Measurements from ENCODE around the gene CHMP2B.
A peak's percentile ranks its signal among the peaks of the same experiment; 100 is the strongest.
"Not testable (repeated sequence)": the region's sequence is repeated elsewhere in the genome, so short reads cannot be mapped to it uniquely, and the experiment has no call there.

Gene CHMP2B

DNA sequence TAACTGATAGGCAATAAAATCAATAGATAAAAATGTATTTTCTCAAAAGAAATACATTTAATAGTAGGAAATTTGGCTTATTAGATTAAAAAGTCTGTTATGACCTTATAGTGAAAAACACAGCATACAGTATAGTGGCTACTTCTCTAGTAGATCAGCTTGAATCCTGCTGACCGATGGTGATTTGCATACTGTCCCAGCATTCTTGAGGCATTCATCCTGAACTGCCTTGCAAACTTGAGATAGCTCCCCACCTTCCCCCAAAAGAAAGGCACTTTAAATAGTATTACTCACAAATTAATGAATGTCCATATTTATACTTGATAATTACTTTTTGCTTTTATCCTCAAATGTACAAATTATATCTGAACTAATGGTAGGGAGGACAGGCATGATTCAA lies 6.7 kb downstream of the CHMP2B start:
- DNase-seq: no peak

GRCh38 chr3:87236093-87236492 lies 9.0 kb downstream of the CHMP2B start:
- DNase-seq: no peak

GRCh38 chr3:87246662-87247429 lies 19.7 kb downstream of the CHMP2B start:
- DNase-seq: no peak

DNA sequence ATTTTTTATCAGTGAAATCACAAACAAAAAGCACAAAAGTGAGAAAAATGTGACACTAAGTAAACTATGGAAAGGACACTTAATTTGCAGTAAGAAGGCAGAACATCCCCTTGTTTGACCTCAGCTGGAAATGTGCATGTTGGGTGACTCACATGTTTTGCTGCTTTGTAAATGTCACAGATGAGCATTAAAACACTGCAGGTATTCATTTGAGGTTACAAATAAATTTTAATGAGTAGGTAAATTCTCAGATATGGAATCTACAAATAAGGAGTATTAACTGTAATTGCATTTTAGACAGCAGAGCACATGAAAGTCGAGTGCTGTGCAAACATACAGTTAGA lies 20.3 kb downstream of the CHMP2B start:
- DNase-seq: no peak

DNA sequence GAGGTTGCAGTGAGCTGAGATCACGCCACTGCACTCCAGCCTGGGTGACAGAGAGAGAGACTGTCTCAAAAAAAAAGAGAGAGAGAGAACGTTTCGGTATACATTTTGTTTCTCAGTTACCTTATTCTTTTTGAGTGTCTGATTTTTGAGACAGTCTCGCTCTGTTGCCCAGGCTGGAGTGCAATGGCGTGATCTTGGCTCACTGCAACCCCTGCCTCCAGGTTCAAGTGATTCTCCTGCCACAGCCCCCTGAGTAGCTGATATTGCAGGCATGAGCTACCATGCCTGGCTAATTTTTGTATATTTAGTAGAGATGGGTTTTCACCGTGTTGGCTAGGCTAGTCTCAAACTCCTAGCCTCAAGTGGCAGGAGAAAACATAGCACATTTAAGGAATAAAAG lies 21.1 kb downstream of the CHMP2B start:
- DNase-seq: not testable (repeated sequence)

DNA sequence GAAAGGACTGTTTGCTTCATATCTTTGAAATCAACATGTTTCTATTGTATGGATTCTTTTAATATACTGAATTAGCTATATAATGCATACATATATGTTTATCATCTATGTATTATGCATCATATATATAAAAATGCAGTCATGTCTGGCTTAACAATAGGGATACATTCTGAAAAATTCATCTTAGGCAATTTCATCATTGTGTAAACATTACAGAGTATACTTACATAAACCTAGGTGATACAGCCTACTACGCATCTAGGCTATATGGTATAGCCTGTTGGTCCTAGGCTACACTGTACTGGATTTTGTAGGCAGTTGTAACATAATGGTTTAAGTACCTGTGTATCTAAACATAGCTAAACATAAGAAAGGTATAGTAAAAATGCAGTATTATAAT lies 21.7 kb downstream of the CHMP2B start:
- DNase-seq: no peak

- no peak for DNase-seq
Measured at GRCh38 chr3:87250009-87250408, 22.9 kb downstream of the CHMP2B start.

GRCh38 chr3:87260270-87260669 lies 33.2 kb downstream of the CHMP2B start:
- DNase-seq: peak; percentile 3

GRCh38 chr3:87261925-87262324 lies 34.8 kb downstream of the CHMP2B start:
- DNase-seq: no peak

DNA sequence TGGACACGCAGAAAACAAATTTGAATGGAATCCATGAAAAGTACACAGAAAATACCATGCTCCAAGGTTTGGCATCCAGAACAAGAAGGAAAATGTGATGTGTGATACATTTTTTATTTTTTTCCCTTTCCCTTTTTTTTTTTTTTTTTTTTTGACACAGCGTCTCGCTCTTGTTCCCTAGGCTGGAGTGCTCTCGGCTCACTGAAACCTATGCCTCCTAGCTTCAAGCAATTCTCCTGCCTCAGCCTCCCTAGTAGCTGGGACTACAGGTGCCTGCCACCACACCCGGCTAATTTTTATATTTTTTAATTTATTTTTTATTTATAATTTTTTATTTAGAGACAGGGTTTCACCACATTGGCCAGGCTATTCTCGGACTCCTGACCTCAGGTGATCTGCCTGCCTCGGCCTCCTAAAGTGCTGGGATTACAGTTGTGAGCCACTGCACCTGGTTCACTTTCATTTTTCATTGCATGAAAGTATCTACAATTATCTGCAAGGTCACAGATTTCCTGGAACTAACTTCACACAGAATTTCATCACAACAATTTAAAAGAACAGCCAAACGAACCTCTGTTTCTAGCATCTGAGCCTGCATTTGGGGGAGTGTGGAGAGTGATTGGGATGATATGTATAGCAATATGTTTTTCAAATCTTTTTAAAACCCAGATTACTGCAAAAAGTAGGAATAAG lies 41.0 kb downstream of the CHMP2B start:
- no peak for DNase-seq

GRCh38 chr3:87268646-87269211 lies 41.6 kb downstream of the CHMP2B start:
- DNase-seq: no peak

- DNase-seq: no peak
Measured at GRCh38 chr3:87269723-87270122, 42.6 kb downstream of the CHMP2B start.

DNA sequence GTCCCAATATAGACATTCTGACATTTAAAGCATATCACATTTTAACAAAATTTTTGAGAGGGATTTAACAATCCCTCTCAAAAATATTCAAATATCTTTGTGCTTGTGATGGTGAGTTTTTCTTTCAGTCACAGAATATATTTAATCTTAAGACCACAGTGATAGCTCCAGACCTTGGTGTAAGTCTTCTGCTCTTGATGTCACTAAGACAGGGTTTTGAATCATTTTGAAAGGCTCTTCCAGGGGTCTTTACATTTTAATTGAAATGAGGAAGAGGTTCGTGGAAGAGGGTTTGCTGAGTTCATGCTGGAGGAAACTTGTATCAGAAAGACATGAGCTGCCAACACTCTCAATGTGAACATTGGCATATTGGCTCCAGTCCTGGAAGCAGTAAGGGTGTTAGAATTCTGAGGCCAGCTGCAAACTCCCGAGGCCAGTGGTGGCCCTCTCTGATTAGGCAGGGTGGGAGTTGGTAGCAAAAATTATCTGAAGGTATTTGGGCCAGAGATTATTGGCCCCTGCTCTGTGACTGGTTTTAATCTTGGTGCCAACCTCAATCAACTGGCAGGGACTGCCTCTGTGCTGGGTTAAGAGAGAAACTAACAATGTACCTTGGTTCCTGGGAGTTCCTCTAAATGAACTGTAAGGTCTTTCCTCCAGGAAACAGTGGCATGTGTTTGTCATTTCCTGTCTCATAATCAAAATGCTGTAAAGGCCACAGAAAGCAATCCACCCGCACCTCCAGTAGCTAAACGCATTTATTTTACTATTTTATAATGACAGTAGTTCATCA lies 44.0 kb downstream of the CHMP2B start:
- DNase-seq: no peak

GRCh38 chr3:87272718-87273341 lies 45.7 kb downstream of the CHMP2B start:
- no peak for DNase-seq

DNA sequence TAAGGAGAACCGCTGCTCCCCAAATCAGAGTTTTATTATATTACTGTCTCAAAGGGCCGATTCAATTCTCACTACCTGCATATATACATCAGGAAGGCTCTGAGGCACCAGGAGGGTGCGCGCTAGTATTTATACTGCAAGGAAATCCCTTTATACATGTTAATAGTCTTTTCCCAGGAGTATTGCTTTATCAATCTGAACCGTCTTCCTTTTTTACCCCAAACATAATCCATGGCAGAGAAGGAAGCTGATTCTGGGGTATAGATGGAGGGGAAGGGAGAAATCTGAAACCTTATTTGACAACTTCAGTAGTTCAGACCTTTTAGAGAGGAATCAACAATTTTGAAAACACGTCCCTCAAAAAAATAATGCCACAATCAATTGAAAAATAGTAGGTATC lies 49.4 kb downstream of the CHMP2B start, which contains the start of gene POU1F1:
Gene POU1F1 (minus strand): TSS at position 101 of the 400 bp plus-strand sequence. CDS start 122 bp downstream, outside the sequence.
- no peak for DNase-seq

GRCh38 chr3:87287011-87287410 lies 59.9 kb downstream of the CHMP2B start:
- DNase-seq: no peak

- no peak for DNase-seq
Measured at GRCh38 chr3:87288446-87288845, 61.3 kb downstream of the CHMP2B start.

DNA sequence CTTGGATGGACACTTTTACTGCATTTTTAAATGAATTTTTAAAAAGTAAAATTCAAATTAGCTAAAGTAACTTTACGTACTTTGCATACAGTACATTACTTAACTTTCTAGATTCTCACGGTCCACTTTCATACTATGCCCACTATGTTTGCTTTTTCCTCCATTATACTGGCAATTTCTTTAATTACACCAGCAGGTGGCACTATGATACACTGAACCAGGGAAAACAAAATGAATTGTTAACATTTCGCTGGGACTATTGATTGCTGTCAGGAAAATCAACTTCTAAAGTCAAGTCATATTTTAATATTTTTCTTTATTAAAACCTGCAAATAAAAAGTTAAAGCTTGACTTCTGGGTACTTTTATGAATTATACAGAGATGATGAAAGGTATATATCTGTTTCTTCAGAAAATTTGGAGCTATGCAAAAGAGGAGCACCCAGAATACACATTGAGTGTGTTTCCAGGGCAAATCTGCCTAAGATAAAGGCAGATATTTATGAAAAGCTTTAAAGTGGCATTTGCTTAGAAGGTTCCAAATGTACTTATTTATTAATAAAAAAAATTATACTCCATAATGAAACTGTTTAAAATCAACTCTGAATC lies 71.1 kb downstream of the CHMP2B start:
- DNase-seq: no peak

DNA sequence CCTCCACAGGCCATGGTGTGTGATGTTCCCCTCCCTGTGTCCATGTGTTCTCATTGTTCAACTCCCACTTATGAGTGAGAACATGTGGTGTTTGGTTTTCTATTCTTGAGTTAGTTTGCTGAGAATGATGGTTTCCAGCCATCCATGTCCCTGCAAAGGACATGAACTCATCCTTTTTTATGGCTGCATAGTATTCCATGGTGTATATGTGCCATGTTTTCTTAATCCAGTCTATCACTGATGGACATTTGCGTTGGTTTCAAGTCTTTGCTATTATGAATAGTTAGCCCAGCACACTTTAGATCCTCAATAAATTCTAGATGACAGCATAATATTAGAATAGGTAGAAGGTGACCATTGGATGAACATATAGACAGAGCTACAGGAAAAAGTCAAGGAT lies 77.9 kb downstream of the CHMP2B start:
- not testable (repeated sequence) for DNase-seq
